CD4-positive, alpha-beta T cell treated with Interleukin-12 subunit alpha and Interleukin-12 subunit beta, for 1 hour (primary cell): ENCODE data around the gene PSEN1.

ENCODE experiments used
- DNase-seq: peaks from one replicate; pipeline ENCODE4 v3.0.0-alpha.2; 2020

Gene PSEN1

GRCh38 chr14:73136387-73137225, at the start of gene PSEN1:
Gene PSEN1 (plus strand): TSS chr14:73136507. CDS start chr14:73148020, 11,513 bp downstream.
- DNase-seq, result peak; percentile 99

GRCh38 chr14:73091044-73091443, 45.3 kb upstream of the PSEN1 start:
- DNase-seq, result no peak

- DNase-seq, result no peak
These were observed 38.9 kb upstream of the PSEN1 start for GRCh38 chr14:73097421-73097820.

- DNase-seq, result no peak
These were observed 36.0 kb upstream of the PSEN1 start for GRCh38 chr14:73100334-73100733.

DNA sequence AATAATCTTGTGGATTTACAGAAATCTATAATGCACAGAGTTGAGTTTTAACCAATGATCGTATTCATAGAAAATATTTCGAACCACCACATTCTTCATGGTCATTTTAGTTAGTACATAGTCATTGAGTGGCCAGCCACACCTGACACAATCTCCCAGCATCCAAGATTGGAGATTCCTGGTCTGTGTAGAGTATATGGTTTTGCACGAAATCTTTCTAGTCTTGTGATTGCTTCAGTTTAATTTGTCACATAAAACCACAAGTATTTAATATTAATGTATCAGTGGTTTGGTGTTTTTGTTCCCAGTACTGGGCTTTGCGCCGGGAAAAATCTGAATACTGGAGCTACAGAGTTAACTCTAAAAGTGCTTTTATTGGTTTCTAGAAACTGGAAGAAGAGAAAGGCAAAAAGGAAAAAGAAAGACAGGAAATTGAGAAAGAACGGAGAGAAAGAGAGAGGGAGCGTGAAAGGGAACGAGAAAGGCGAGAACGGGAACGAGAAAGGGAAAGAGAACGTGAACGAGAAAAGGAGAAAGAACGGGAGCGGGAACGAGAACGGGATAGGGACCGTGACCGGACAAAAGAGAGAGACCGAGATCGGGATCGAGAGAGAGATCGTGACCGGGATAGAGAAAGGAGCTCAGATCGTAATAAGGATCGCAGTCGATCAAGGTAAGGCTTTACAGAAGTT, 33.4 kb upstream of the PSEN1 start:
- DNase-seq, result no peak

GRCh38 chr14:73105050-73105449, 31.3 kb upstream of the PSEN1 start:
- DNase-seq, result no peak

DNA sequence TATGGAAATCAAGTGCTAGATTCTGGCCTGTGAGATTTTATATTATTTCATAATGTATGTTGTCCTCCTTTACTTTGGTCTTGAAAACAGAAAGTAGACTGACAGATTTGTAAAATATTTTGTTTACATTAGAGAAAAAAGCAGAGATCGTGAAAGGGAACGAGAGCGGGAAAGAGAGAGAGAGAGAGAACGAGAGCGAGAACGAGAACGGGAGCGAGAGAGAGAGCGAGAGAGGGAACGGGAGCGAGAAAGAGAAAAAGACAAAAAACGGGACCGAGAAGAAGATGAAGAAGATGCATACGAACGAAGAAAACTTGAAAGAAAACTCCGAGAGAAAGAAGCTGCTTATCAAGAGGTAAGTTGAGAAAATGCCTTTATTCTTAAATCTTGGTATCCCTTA, 30.6 kb upstream of the PSEN1 start:
- no peak for DNase-seq

- DNase-seq, result no peak
These were observed 20.1 kb upstream of the PSEN1 start for GRCh38 chr14:73116079-73116665.

DNA sequence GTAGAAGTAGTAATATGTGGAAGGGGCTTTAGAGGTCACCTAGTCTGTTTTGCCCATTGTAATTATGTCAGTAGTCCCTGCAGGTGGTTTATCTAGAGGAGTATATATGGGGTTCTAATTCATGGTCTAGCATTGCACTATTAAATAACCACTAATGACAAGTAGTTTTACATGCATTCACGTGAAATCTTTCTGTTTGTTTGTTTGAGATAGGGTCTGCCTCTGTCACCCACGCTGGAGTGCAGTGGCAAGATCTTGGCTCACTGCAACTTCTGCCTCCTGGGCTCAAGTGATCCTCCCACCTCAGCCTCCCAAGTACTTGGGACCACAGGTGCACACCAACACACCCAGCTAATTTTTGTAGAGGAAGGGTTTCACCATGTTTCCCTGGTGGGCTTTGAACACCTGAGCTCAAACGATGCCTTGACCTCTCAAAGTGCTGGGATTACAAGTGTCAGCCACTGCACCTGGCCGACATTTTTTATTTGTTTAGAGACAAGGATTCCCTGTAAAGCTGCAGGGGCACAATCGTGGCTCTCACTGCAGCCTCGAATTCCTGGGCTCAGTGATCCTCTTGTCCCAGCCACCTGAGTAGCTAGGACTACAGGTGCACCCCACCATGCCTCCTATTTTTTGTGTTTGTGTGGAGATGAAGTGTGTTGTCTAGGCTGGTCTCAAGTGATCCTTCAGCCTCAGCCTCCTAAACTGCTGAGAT, 12.0 kb upstream of the PSEN1 start:
- DNase-seq, result no peak

- no peak for DNase-seq
These were observed 11.1 kb upstream of the PSEN1 start for GRCh38 chr14:73125169-73125588.

DNA sequence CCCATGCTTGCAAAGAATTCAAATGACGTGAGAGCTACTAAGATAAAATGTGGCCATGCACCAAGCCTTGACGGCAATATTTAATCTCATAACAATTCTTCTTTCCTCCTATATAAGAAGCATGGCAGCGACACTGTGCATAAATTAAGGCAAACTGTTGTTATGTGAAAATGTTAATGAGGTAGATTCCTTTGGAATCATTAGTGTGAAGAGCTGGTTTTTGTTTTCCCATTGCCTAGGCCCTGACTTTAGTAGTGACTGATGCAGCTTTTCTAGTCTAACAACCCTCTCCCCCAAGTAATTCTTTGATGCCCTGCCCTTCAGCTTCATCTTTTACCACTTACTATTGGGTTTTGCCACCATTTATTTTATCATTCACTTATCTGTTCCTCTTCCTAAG, 10.6 kb upstream of the PSEN1 start:
- no peak for DNase-seq

GRCh38 chr14:73133795-73134194, 2.5 kb upstream of the PSEN1 start:
- DNase-seq, result no peak

- no peak for DNase-seq
These were observed 271 bp upstream of the PSEN1 start for GRCh38 chr14:73136085-73136386.

- no peak for DNase-seq
These were observed 4.6 kb downstream of the PSEN1 start for GRCh38 chr14:73140811-73141323.

DNA sequence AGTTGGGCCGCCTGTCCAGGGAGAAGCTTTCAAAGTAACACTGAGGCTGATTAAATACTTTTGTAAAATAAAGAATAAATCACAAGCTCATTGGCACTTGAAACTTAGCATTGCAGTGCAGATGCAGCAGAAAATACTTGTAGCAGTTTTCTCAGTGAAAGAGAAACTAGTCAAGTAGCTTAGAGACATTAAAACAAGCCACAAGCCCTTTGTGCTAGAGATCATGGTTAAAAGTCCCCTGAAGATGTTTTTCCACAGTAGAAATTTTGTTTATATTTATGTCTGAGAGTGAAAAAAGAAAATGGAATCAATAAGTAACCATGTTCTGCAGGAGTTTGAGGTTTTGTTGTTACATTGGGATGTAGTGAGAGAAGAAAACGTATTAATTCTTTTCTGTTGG, 5.9 kb downstream of the PSEN1 start:
- DNase-seq, result no peak

- DNase-seq, result no peak
These were observed 6.7 kb downstream of the PSEN1 start for GRCh38 chr14:73143003-73143402.

- DNase-seq, result no peak
These were observed 7.3 kb downstream of the PSEN1 start for GRCh38 chr14:73143617-73144016.

- no peak for DNase-seq
These were observed 9.1 kb downstream of the PSEN1 start for GRCh38 chr14:73145371-73145770.

DNA sequence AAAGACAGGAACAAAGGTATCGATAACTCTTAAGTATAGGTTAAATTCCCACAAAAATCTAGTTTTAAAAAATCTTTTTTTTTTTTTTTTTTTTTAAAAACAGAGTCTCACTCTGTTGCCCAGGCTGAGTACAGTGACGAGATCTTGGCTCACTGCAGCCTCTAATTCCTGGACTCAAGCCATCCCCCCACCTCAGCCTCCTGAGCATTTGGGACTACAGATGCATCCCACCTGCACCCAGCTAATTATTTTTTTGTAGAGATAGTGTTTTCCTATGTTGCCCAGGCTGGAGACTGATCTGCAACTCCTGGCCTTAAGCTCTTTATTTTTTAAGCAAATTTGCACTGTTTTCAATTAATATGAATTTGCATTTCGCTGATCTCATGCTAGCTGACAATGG, 9.8 kb downstream of the PSEN1 start:
- DNase-seq, result no peak

GRCh38 chr14:73149753-73150152, 13.4 kb downstream of the PSEN1 start:
- no peak for DNase-seq

DNA sequence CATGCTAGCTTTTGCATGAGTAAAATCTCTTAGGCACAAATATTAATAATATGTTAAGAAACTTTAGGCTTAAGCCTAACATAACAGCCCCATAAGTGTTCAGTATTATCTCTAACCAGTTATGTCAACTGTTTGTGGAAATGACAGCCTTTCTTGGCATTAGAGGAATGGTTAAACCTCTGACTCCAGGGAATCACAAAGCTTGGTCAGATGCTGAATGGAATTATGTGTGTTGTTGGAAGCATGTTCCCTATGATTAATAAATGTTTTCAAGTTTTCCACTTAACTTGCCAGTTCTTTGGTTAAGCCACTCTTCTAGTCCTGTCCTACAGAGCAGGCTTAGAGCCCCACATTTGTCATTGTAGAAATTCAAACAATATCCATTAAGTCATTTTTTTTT, 17.0 kb downstream of the PSEN1 start:
- DNase-seq, result no peak

DNA sequence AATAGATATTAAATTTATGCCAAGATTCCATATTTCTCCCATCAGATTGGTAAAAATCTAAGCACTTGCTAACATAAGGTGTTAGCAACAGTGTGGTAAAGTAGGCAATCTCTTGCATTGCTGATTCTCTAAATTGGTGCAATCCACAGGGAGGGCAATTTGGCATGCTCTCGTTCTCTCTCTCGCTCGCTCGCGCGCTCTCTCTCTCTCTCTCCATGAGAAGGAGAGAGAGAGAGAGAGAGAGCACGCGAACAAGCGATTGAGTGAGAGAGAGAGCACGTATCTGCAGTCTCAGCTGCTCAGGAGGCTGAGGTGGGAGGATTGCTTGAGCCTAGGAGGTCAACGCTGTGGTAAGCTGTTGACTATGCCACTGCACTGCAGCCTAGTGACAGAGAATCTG, 25.9 kb downstream of the PSEN1 start:
- no peak for DNase-seq

GRCh38 chr14:73166399-73166798, 30.1 kb downstream of the PSEN1 start:
- no peak for DNase-seq
